ENCODE data around the gene ANGPT4.

DNA sequence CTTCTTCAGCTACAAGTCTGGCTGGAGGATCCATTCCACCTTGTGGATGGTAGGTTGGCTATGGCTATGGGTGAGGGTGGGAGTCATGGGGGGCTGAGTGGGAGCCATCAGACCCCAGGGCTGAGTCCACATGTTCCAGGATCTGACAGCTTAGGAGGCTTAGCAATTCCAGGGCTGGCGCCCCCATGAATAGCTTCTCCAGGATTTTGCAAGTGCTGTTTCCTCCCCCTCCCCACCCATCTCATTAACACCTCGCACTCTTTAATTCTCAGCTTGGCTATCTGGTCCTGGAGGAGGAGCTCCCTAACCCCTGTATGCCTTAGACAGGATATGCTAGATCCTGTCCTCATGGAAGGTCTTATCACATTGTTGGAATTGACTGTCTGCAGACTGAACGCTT lies 39.0 kb upstream of the ANGPT4 start:
- TF ChIP-seq, protein P1, sequence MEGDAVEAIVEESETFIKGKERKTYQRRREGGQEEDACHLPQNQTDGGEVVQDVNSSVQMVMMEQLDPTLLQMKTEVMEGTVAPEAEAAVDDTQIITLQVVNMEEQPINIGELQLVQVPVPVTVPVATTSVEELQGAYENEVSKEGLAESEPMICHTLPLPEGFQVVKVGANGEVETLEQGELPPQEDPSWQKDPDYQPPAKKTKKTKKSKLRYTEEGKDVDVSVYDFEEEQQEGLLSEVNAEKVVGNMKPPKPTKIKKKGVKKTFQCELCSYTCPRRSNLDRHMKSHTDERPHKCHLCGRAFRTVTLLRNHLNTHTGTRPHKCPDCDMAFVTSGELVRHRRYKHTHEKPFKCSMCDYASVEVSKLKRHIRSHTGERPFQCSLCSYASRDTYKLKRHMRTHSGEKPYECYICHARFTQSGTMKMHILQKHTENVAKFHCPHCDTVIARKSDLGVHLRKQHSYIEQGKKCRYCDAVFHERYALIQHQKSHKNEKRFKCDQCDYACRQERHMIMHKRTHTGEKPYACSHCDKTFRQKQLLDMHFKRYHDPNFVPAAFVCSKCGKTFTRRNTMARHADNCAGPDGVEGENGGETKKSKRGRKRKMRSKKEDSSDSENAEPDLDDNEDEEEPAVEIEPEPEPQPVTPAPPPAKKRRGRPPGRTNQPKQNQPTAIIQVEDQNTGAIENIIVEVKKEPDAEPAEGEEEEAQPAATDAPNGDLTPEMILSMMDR (IDR thresholded peaks at IDR 0.05) = no peak
- no peak for TF ChIP-seq POLR2A (IDR thresholded peaks at IDR 0.05)

Measured in body of pancreas (tissue), 4 donors.